HEK293T (cell line): ENCODE results near the gene ARHGAP32.

ENCODE experiments used
- CTCF ChIA-PET: fragments of 350-600 bp; formaldehyde crosslinking; extraction: SDS; loops from one replicate; lab custom pipeline; 2021; ENCODE audit warnings: antibody characterized with exemption, inconsistent platforms; lab: Yijun Ruan, JAX
- POLR2A ChIA-PET: fragments of 350-600 bp; formaldehyde crosslinking; extraction: SDS; loops from one replicate; lab custom pipeline; 2020; ENCODE audit warnings: antibody characterized with exemption, inconsistent platforms; lab: Yijun Ruan, JAX
- DNase-seq: peaks from one replicate; pipeline ENCODE4 v3.0.0; 2012; ENCODE audit warnings: mixed read lengths; ENCODE audit errors: extremely low spot score
- ARNT ChIP-seq: fragments of 450-650 bp; IDR thresholded peaks from 2 replicates; pipeline ENCODE4 v1.6.1; 2017; ENCODE audit warnings: mild to moderate bottlenecking
- BHLHE40 ChIP-seq: fragments of 450-650 bp; IDR thresholded peaks from 2 replicates; pipeline ENCODE4 v1.6.1; 2016; ENCODE audit warnings: mild to moderate bottlenecking, moderate library complexity, borderline replicate concordance
- CTBP1 ChIP-seq: fragments of 450-650 bp; IDR thresholded peaks from 2 replicates; pipeline ENCODE4 v1.6.1; 2016; ENCODE audit warnings: borderline replicate concordance
- ELF4 ChIP-seq: fragments of 450-650 bp; IDR thresholded peaks from 2 replicates; pipeline ENCODE4 v1.6.1; 2017; ENCODE audit warnings: antibody characterized with exemption
- FOXA1 ChIP-seq: fragments of 450-650 bp; IDR thresholded peaks from 2 replicates; pipeline ENCODE4 v1.6.1; 2016; ENCODE audit warnings: mild to moderate bottlenecking
- FOXK2 ChIP-seq: fragments of 450-650 bp; IDR thresholded peaks from 2 replicates; pipeline ENCODE4 v1.6.1; 2016; ENCODE audit warnings: mild to moderate bottlenecking
- FOXM1 ChIP-seq: fragments of 450-650 bp; IDR thresholded peaks from 2 replicates; pipeline ENCODE4 v1.6.1; 2017; ENCODE audit warnings: mild to moderate bottlenecking, borderline replicate concordance
- HDGF ChIP-seq: fragments of 450-650 bp; IDR thresholded peaks from 2 replicates; pipeline ENCODE4 v1.6.1; 2017; ENCODE audit warnings: antibody characterized with exemption, borderline replicate concordance
- L3MBTL2 ChIP-seq: fragments of 450-650 bp; conservative IDR thresholded peaks from 2 replicates; pipeline ENCODE4 v1.6.1; 2016; ENCODE audit warnings: mild to moderate bottlenecking
- LEF1 ChIP-seq: fragments of 450-650 bp; IDR thresholded peaks from 2 replicates; pipeline ENCODE4 v1.6.1; 2017; ENCODE audit warnings: mild to moderate bottlenecking, borderline replicate concordance
- NFRKB ChIP-seq: fragments of 450-650 bp; IDR thresholded peaks from 2 replicates; pipeline ENCODE4 v1.6.1; 2016; ENCODE audit warnings: mild to moderate bottlenecking, moderate library complexity
- SP1 ChIP-seq: fragments of 450-650 bp; IDR thresholded peaks from 2 replicates; pipeline ENCODE4 v1.6.1; 2017
- SUZ12 ChIP-seq: fragments of 450-650 bp; IDR thresholded peaks from 2 replicates; pipeline ENCODE4 v1.6.1; 2016; ENCODE audit warnings: mild to moderate bottlenecking
- TARDBP ChIP-seq: fragments of 450-650 bp; IDR thresholded peaks from 2 replicates; pipeline ENCODE4 v1.6.1; 2016
- ZNF384 ChIP-seq: fragments of 450-650 bp; IDR thresholded peaks from 2 replicates; pipeline ENCODE4 v1.6.1; 2016
- TF ChIP-seq, protein P1 (sequence below): fragments of 450-650 bp; IDR thresholded peaks from 2 replicates; pipeline ENCODE4 v1.6.1; 2016

The ARHGAP32 gene

DNA sequence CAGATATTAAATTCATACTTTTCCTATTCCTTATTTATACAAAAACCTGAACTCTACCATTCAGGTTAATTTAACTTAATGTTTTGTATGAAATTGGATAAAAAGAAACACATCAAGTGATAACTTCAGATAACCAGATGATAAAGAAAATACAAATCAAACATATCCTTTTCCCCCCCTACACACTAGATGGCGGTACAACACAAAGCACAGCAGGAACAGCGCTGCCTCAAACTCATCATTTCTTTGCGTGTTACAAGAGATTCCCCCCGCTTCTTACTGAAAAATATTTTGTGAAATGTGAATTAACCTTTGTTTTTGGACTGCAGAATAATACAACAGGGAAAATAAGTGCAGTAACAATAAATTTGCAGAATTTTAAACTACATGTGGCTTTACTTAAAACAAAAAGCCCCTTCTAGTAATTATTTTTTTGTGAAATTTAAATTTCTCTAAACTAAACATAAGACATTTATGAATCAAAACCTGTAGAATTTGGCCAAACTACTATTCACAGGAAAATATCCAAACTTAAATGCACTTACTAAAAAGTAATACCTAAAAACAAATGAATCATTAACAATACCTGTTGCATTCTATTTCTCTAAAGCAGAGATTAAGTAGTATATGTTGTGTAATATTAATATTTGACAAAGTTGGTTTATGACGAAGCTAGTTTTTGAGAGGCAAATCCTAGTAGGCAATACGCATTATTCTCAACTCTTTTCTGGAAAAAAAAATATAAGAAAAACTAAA is 74.4 kb downstream of the ARHGAP32 start:
- DNase-seq: peak; percentile 59
- ChIA-PET POLR2A (no interaction called here), CTCF (interaction anchor here (0.7 to 0.9 kb wide), 4 partner anchors 107 to 611 kb away, joined by 3 to 4 read pairs (median 3); no protein-coding TSS in a partner anchor)
- TF ChIP-seq ARNT: no peak
- no peak for TF ChIP-seq FOXM1
- no peak for TF ChIP-seq L3MBTL2
- no peak for TF ChIP-seq SP1
- TF ChIP-seq LEF1: no peak
- TF ChIP-seq, protein P1, sequence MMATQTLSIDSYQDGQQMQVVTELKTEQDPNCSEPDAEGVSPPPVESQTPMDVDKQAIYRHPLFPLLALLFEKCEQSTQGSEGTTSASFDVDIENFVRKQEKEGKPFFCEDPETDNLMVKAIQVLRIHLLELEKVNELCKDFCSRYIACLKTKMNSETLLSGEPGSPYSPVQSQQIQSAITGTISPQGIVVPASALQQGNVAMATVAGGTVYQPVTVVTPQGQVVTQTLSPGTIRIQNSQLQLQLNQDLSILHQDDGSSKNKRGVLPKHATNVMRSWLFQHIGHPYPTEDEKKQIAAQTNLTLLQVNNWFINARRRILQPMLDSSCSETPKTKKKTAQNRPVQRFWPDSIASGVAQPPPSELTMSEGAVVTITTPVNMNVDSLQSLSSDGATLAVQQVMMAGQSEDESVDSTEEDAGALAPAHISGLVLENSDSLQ: no peak
- no peak for TF ChIP-seq HDGF
- TF ChIP-seq ZNF384: no peak
- TF ChIP-seq CTBP1: no peak
- no peak for TF ChIP-seq BHLHE40
- no peak for TF ChIP-seq NFRKB
- no peak for TF ChIP-seq ELF4
- no peak for TF ChIP-seq TARDBP
- TF ChIP-seq FOXA1: no peak
- TF ChIP-seq SUZ12: no peak
- no peak for TF ChIP-seq FOXK2

DNA sequence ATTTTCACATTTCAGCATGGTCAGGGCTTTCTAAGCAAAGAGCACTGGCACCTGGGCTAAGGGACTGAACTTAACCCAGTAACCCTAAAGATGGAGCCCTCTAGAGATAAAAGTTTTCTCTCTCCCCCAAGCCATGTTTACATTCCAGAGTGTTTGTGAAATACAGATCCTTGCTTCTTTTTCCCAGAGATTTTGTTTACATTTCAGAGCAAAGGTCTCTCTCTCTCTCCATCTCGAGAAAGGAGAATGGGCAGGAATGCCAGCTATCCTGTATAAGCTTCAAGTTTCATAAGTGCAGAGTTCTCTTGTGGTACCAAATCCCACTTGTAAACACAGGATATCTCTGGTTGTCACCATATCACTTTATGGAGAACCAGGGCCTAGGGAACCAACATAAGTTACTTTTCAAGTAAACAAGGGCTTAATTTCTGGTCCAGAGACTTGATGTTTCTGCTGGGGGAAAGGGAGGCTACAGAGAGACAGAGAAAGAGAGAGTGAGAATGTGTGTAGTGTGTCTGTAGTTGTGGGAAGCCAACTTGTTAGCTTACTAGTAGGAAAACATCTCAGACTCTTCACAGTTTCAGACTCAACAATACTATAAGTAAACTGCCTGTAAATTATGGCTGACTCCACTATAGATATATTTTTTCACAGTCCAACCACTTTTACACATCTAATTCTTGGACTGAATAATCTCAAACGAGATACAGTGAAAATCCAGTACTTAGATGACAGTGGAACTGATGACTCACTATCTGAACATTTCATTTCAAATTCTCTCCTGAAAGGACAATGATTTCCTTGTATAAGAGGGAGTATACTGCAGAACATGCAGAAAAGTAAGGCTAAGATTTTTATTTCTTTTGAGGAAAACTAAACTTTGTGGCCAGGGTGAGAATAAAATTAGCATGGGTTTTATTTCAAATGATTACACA is 76.2 kb downstream of the ARHGAP32 start:
- DNase-seq: no peak
- TF ChIP-seq LEF1 (no peak), ELF4 (no peak), FOXK2 (no peak), FOXM1 (no peak)
- CTCF ChIA-PET: no interaction called here
- POLR2A ChIA-PET: no interaction called here

DNA sequence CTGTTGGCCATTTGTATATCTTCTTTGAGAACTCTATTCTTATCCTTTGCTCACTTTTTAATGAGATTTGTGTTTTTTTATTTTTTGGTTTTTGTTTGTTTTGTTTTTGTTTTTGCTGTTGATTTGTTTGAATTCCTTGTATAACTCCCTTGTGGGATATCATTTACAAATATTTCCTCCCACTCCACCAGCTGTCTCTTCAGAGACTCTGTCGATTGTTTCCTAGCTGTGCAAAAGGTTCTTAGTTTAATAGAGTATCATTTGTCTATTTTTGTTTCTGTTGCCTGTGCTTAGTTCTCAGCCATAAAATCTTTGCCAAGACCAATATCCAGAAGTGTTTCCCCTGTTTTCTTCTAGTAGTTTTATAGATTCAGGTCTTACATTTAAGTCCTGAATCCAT is 82.4 kb downstream of the ARHGAP32 start:
- CTCF ChIA-PET: no interaction called here
- POLR2A ChIA-PET: no interaction called here
- DNase-seq: no peak
- no peak for TF ChIP-seq ELF4
- TF ChIP-seq NFRKB: no peak

DNA sequence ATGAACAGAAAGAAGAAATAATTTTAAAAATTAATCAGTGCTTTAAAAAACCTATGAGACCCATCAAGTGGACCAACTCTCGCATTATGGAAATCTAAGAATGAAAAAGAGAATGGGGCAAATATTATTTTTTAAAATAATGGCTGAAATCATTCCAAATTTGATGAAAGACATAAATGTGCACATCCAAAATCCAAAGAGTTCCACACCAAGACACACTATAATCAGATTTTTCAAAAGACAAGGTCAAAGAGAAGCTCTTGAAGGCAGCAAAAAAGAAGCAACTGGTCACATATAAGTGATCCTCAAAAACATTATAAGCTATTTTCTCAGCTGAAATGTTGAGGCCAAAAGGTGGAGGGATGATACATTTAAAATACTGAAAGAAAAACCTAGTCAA is 85.3 kb downstream of the ARHGAP32 start:
- POLR2A ChIA-PET: no interaction called here
- TF ChIP-seq, protein P1: no peak
- TF ChIP-seq FOXK2 (no peak), TARDBP (no peak), FOXA1 (no peak), ZNF384 (no peak), CTBP1 (no peak), BHLHE40 (no peak), HDGF (no peak), ELF4 (no peak), SUZ12 (no peak), ARNT (no peak), FOXM1 (no peak), NFRKB (no peak), L3MBTL2 (no peak), SP1 (no peak), LEF1 (no peak)
- DNase-seq: no peak
- CTCF ChIA-PET: no interaction called here

DNA sequence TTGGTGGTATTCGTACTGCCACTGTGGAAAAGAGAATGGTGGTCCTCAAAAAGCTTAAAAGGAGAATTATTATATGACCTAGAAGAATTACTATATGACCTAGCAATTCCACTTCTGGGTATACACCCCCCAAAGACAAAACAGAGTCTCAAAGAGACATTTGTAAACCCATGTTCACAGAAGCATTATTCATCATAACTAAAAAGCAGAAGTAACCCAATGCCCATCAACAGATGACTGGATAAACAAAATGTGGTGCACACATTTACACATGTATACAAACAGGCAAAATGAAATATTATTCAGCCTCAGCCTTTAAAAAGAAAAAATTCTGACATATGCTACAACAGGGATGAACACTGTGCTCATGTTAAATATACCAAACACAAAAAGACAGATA is 89.4 kb downstream of the ARHGAP32 start:
- no peak for TF ChIP-seq L3MBTL2
- no peak for TF ChIP-seq HDGF
- ChIA-PET CTCF (no interaction called here), POLR2A (no interaction called here)
- DNase-seq: no peak

DNA sequence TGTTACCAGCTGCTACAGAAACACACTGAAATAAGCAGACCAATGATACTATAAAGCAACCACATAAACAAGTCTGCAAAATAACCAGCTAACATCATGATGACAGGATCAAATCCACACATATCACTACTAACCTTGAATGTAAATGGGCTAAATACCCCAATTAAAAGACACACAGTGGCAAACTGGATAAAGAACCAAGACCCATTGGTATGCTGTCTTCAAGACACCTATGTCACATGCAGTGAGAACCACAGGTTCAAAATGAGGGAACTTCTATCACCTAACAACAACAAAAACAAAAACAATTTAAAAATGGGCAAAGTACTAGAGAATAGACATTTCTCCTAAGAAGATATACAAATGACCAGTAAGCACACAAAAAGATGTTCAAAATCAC is 89.9 kb downstream of the ARHGAP32 start:
- TF ChIP-seq FOXK2 (no peak), LEF1 (no peak), BHLHE40 (no peak), TARDBP (no peak), ARNT (no peak), SP1 (no peak), NFRKB (no peak), HDGF (no peak), ELF4 (no peak), ZNF384 (no peak), FOXA1 (no peak), FOXM1 (no peak), SUZ12 (no peak), L3MBTL2 (no peak), CTBP1 (no peak)
- TF ChIP-seq, protein P1: no peak
- no peak for DNase-seq
- CTCF ChIA-PET: no interaction called here
- POLR2A ChIA-PET: no interaction called here
